ENCODE results near the gene TTC21A.

DNA sequence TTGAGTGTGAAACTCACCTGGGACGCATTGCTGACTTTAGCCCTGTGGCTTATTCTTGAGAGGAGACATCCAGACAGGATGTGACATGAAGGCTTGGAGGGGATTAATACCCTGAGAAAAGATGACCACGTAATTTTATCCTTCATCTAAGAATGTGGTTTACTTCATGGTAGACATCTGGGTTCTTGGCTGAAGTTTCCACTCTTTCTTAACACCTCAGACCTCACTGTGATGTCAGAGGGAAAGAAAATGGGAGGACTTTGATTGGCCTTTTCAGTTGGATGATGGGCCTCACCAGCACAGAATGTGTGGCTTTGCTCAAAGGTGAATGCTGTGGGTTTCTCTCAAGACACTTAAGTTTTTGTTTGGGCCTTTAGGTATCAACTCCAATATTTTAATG is 16.6 kb upstream of the TTC21A start:
- no peak for TF ChIP-seq CTCF (optimal IDR thresholded peaks at IDR 0.05 in 1 of 3, IDR thresholded peaks at IDR 0.05 in 1 of 3, conservative IDR thresholded peaks at IDR 0.05 in 1 of 3; ENCODE audit: extremely low read depth in 1 of 3, insufficient read depth in 2 of 3, low read length in 3 of 3)
- TF ChIP-seq EZH2 (IDR thresholded peaks at IDR 0.05; ENCODE audit: low read length), result no peak
